ENCODE results near the gene FIBCD1.

The FIBCD1 gene

GRCh38 chr9:130886981-130887380 is 52.1 kb downstream of the FIBCD1 start:
- FAIRE-seq: no peak
- no peak for TF ChIP-seq CTCF (IDR thresholded peaks at IDR 0.05; ENCODE audit: insufficient read depth, missing control alignments)
- no peak for DNase-seq (ENCODE audit: insufficient read length, low spot score)

GRCh38 chr9:130885484-130886375 is 53.3 kb downstream of the FIBCD1 start:
- no peak for FAIRE-seq
- no peak for TF ChIP-seq CTCF (IDR thresholded peaks at IDR 0.05; ENCODE audit: insufficient read depth, missing control alignments)

GRCh38 chr9:130884542-130885483 is 54.2 kb downstream of the FIBCD1 start:
- FAIRE-seq (no peak), DNase-seq (ENCODE audit: insufficient read length, low spot score) (no peak)
- no peak for TF ChIP-seq CTCF (IDR thresholded peaks at IDR 0.05; ENCODE audit: insufficient read depth, missing control alignments)

More at GRCh38 chr9:130885484-130886375, 53.3 kb downstream of the FIBCD1 start:
- DNase-seq (ENCODE audit: insufficient read length, low spot score): no peak

- DNase-seq (ENCODE audit: insufficient read length, low spot score) (no peak), FAIRE-seq (no peak)
- no peak for TF ChIP-seq CTCF (IDR thresholded peaks at IDR 0.05; ENCODE audit: insufficient read depth, missing control alignments)
Measured at GRCh38 chr9:130884111-130884531, 54.9 kb downstream of the FIBCD1 start.

GRCh38 chr9:130883479-130883878 is 55.6 kb downstream of the FIBCD1 start:
- no peak for FAIRE-seq
- no peak for TF ChIP-seq CTCF (IDR thresholded peaks at IDR 0.05; ENCODE audit: insufficient read depth, missing control alignments)
- no peak for DNase-seq (ENCODE audit: insufficient read length, low spot score)

GRCh38 chr9:130882696-130883225 is 56.3 kb downstream of the FIBCD1 start:
- DNase-seq (ENCODE audit: insufficient read length, low spot score) (no peak), FAIRE-seq (no peak)
- no peak for TF ChIP-seq CTCF (IDR thresholded peaks at IDR 0.05; ENCODE audit: insufficient read depth, missing control alignments)
